Smooth muscle cell (in vitro differentiated cells): Measurements from ENCODE around the gene OR9Q1. TPM values are rescaled to one million over a fixed set of nuclear protein-coding genes. Genes with fewer than 3 reads are reported as not detected.
"Not testable (repeated sequence)": the region's sequence is repeated elsewhere in the genome, so short reads cannot be mapped to it uniquely, and the experiment has no call there.

ENCODE experiments used
- DNase-seq: peaks from one replicate; lab custom pipeline; 2025; ENCODE audit not compliant: unreplicated experiment; lab: John Stamatoyannopoulos, UW
- H2AFZ ChIP-seq: fragments of 200-600 bp; sonication (generic); 2 replicates; pipeline ENCODE4 v1.6.0; 2016; ENCODE audit warnings: antibody characterized with exemption, low read depth, mild to moderate bottlenecking
- H3F3A ChIP-seq: fragments of 200-600 bp; sonication (generic); 2 replicates; pipeline ENCODE4 v1.6.0; 2017; ENCODE audit warnings: antibody characterized with exemption, low read depth
- H3K27ac ChIP-seq: fragments of 200-600 bp; sonication (generic); 2 replicates; pipeline ENCODE4 v1.5.1; 2016; ENCODE audit warnings: low read depth, mild to moderate bottlenecking
- H3K27me3 ChIP-seq: fragments of 200-600 bp; sonication (generic); 2 replicates; pipeline ENCODE4 v1.6.1; 2016; ENCODE audit warnings: low read depth, mild to moderate bottlenecking
- H3K36me3 ChIP-seq: fragments of 200-600 bp; sonication (generic); 2 replicates; pipeline ENCODE4 v1.5.1; 2016; ENCODE audit warnings: low read depth
- H3K4me1 ChIP-seq: fragments of 200-600 bp; sonication (generic); 2 replicates; pipeline ENCODE4 v1.5.1; 2016; ENCODE audit warnings: low read depth
- H3K4me2 ChIP-seq: fragments of 200-600 bp; sonication (generic); 2 replicates; pipeline ENCODE4 v1.6.0; 2016; ENCODE audit warnings: mild to moderate bottlenecking
- H3K4me3 ChIP-seq: fragments of 200-600 bp; sonication (generic); 2 replicates; pipeline ENCODE4 v1.5.1; 2016; ENCODE audit warnings: mild to moderate bottlenecking
- H3K79me2 ChIP-seq: fragments of 200-600 bp; sonication (generic); 2 replicates; pipeline ENCODE4 v1.6.0; 2016; ENCODE audit warnings: low read depth, mild to moderate bottlenecking
- H3K9ac ChIP-seq: fragments of 200-600 bp; sonication (generic); 2 replicates; pipeline ENCODE4 v1.6.0; 2016; ENCODE audit warnings: low read depth
- H3K9me3 ChIP-seq: fragments of 200-600 bp; sonication (generic); replicated peaks from 2 replicates; pipeline ENCODE4 v1.5.1; 2016; ENCODE audit warnings: low read depth
- H4K20me1 ChIP-seq: fragments of 200-600 bp; sonication (generic); 2 replicates; pipeline ENCODE4 v1.6.0; 2016; ENCODE audit warnings: low read depth
- CTCF ChIP-seq: fragments of 200-600 bp; sonication (generic); IDR thresholded peaks from 2 replicates; pipeline ENCODE4 v1.5.1; 2017; ENCODE audit warnings: borderline replicate concordance, mild to moderate bottlenecking, antibody characterized with exemption; ENCODE audit not compliant: insufficient read depth, poor library complexity, severe bottlenecking
- WGBS: methylation state at CpG from one replicate; pipeline ENCODE4 v1.1.7; 2016; ENCODE audit warnings: low lambda C conversion rate; 5-methylcytosine and 5-hydroxymethylcytosine counted together
- polyA plus RNA-seq: library from polyadenylated mRNA; unstranded; fragments of >200 nt; fragmentation: Nextera tagmentation; extraction: Ambion mirVana; gene quantifications from 2 replicates; pipeline ENCODE4 v1.2.1, GENCODE V29; 2016
- total RNA-seq: library from RNA; depleted of rRNA; stranded (reverse); fragments of >200 nt; gene quantifications from 2 replicates; pipeline ENCODE4 v1.2.3, GENCODE V29; 2014

OR9Q1 gene
- total and polyA plus RNA-seq, 2 experiments from 2014 or later, result not detected

DNA sequence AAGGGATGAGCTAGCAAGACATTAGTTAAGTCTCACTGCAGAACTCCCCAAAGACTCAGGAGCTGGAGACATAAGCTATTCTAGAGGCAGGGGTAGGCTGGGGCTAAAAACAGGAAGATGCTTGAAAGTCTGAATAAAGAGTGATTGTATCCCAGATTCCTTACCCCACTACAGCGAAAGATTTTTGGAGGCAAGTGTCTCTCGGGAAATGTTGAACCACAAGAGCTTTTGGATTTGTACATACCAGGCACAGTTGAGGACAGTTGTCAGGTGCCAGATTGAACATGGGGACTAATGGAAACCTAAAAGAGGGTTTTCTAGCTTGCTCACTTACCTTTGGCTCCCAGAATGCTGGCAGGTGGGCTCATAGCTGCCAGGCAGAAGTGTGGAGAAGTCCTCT, 43.5 kb upstream of the OR9Q1 start:
- H3K4me2 ChIP-seq, result no peak overlapping the region
- H3K27me3 ChIP-seq, result no peaks in the 10 kb centered on the region
- no peak overlapping the region for H3K27ac ChIP-seq
- no peak for DNase-seq
- H3K9me3 ChIP-seq, result no peaks in the 10 kb centered on the region
- WGBS, result 95% methylated on average over 2 of the region's 2 CpGs
- H3K36me3 ChIP-seq, result no peaks in the 10 kb centered on the region
- TF ChIP-seq CTCF, result no peak
- H4K20me1 ChIP-seq, result no peaks in the 10 kb centered on the region
- no peak overlapping the region for H3K9ac ChIP-seq
- no peak overlapping the region for H3K4me3 ChIP-seq
- H3F3A ChIP-seq, result no peaks in the 10 kb centered on the region
- peaks cover 8% of the 10 kb centered on the region for H3K4me1 ChIP-seq
- H3K79me2 ChIP-seq, result no peaks in the 10 kb centered on the region
- H2AFZ ChIP-seq, result no peak overlapping the region

GRCh38 chr11:57981536-57981935, 42.1 kb upstream of the OR9Q1 start:
- Histone ChIP-seq H3K4me2 (no peak overlapping the region), H3K27ac (no peak overlapping the region), H3K27me3 (no peaks in the 10 kb centered on the region), H2AFZ (no peak overlapping the region), H3K4me1 (peaks cover 8% of the 10 kb centered on the region), H3K9ac (no peak overlapping the region), H3K4me3 (no peak overlapping the region), H3K36me3 (no peaks in the 10 kb centered on the region), H3K9me3 (no peaks in the 10 kb centered on the region), H3F3A (no peaks in the 10 kb centered on the region), H4K20me1 (no peaks in the 10 kb centered on the region), H3K79me2 (no peaks in the 10 kb centered on the region)
- DNase-seq, result no peak
- no peak for TF ChIP-seq CTCF
- WGBS, result 90% methylated on average over 3 of the region's 3 CpGs

DNA sequence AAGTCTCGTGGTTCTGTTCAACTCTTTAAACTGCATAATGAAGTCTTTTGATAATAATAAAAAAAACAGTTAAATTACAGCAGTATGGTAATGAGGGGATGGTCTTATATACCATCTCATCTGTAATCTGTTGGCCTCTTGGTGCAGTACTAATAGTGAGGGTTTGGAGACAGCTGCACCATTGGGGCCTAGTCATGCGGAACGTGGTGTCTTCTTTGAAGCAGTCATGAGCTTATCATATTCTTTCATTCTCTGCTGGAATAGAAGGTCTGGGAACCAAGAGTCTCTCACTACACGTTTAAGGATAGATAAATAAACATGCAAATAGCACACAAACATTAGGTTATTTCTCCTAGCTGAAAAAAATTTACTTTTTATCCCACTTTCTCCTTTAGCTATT, 40.9 kb upstream of the OR9Q1 start:
- Histone ChIP-seq H3K27me3 (no peaks in the 10 kb centered on the region), H2AFZ (no peak overlapping the region), H3K79me2 (no peaks in the 10 kb centered on the region), H3K4me2 (no peak overlapping the region), H3F3A (no peaks in the 10 kb centered on the region), H3K9me3 (no peaks in the 10 kb centered on the region), H4K20me1 (no peaks in the 10 kb centered on the region), H3K36me3 (no peaks in the 10 kb centered on the region), H3K4me3 (no peak overlapping the region), H3K4me1 (peaks cover 8% of the 10 kb centered on the region), H3K27ac (no peak overlapping the region), H3K9ac (no peak overlapping the region)
- no peak for DNase-seq
- WGBS, result 90% methylated on average over 4 of the region's 4 CpGs
- TF ChIP-seq CTCF, result no peak

- no peak for TF ChIP-seq CTCF
- H3K79me2 ChIP-seq, result no peaks in the 10 kb centered on the region
- no peaks in the 10 kb centered on the region for H3F3A ChIP-seq
- no peaks in the 10 kb centered on the region for H3K36me3 ChIP-seq
- no peak for DNase-seq
- no peak overlapping the region for H3K4me2 ChIP-seq
- WGBS, result 87% methylated on average over 3 of the region's 3 CpGs
- no peaks in the 10 kb centered on the region for H3K27me3 ChIP-seq
- H3K4me1 ChIP-seq, result peaks cover 8% of the 10 kb centered on the region
- no peaks in the 10 kb centered on the region for H4K20me1 ChIP-seq
- no peak overlapping the region for H3K27ac ChIP-seq
- H3K9ac ChIP-seq, result no peak overlapping the region
- no peaks in the 10 kb centered on the region for H3K9me3 ChIP-seq
- H3K4me3 ChIP-seq, result no peak overlapping the region
- H2AFZ ChIP-seq, result no peak overlapping the region
These were observed 40.5 kb upstream of the OR9Q1 start for GRCh38 chr11:57983191-57983590.

- H3K4me3 ChIP-seq, H3F3A ChIP-seq, H2AFZ ChIP-seq, H3K4me1 ChIP-seq, H3K27ac ChIP-seq, H3K36me3 ChIP-seq, H3K4me2 ChIP-seq, H4K20me1 ChIP-seq, H3K9me3 ChIP-seq, H3K27me3 ChIP-seq, H3K79me2 ChIP-seq, H3K9ac ChIP-seq, DNase-seq: not testable (repeated sequence)
- WGBS, result 77% methylated on average over 13 of the region's 13 CpGs
These were observed 24.2 kb upstream of the OR9Q1 start for GRCh38 chr11:57999523-57999922.

DNA sequence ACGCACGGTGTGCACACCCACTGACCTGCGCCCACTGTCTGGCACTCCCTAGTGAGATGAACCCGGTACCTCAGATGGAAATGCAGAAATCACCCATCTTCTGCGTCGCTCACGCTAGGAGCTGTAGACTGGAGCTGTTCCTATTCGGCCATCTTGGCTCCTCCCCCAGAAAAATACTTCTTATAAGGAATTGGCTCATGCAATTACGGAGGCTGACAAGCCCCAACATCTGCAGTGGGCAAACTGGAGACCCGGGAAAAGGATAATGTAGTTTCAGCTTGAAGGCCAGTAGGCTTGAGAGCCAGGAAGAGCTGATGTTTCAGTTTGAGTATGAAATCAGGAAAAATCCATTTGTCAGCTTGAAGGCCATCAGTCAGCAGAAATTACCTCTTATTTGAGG, 23.7 kb upstream of the OR9Q1 start:
- 92% methylated on average over 10 of the region's 10 CpGs for WGBS
- H3K9ac ChIP-seq, H3K4me3 ChIP-seq, H3K27me3 ChIP-seq, H3K36me3 ChIP-seq, H3K27ac ChIP-seq, H3F3A ChIP-seq, H3K79me2 ChIP-seq, DNase-seq, H3K4me2 ChIP-seq, H2AFZ ChIP-seq, H4K20me1 ChIP-seq, H3K9me3 ChIP-seq, H3K4me1 ChIP-seq: not testable (repeated sequence)
